Osteocyte (in vitro differentiated cells): ENCODE data around the gene TGFBR1. TPM values are rescaled to one million over a fixed set of nuclear protein-coding genes. Genes with fewer than 3 reads are reported as not detected.

Experiments
- DNase-seq: peaks from one replicate; pipeline ENCODE4 v3.0.0; 2021; ENCODE audit warnings: mixed read lengths; ENCODE audit not compliant: unreplicated experiment; ENCODE audit errors: extremely low spot score
- H3K27ac Mint-ChIP-seq: one replicate; pipeline ENCODE4 v1.8.0; 2021; ENCODE audit warnings: mild to moderate bottlenecking, mixed read lengths; ENCODE audit not compliant: unreplicated experiment
- H3K27me3 Mint-ChIP-seq: one replicate; pipeline ENCODE4 v1.8.0; 2021; ENCODE audit warnings: mixed read lengths; ENCODE audit not compliant: unreplicated experiment
- H3K36me3 Mint-ChIP-seq: one replicate; pipeline ENCODE4 v1.8.0; 2021; ENCODE audit warnings: mixed read lengths; ENCODE audit not compliant: unreplicated experiment
- H3K4me1 Mint-ChIP-seq: one replicate; pipeline ENCODE4 v1.8.0; 2021; ENCODE audit warnings: mixed read lengths; ENCODE audit not compliant: unreplicated experiment
- H3K4me3 Mint-ChIP-seq: one replicate; pipeline ENCODE4 v1.8.0; 2021; ENCODE audit warnings: mild to moderate bottlenecking, moderate library complexity, mixed read lengths; ENCODE audit not compliant: unreplicated experiment
- H3K9me3 Mint-ChIP-seq: one replicate; pipeline ENCODE4 v1.8.0; 2021; ENCODE audit warnings: mixed read lengths; ENCODE audit not compliant: unreplicated experiment
- total RNA-seq: library from RNA; stranded (reverse); gene quantifications from 2 replicates; pipeline ENCODE4 v1.2.1, GENCODE V29; 2021
- TF ChIP-seq, protein P1 (sequence below): fragments of 200-600 bp; sonication (generic); IDR thresholded peaks from 2 replicates; pipeline ENCODE4 v1.5.0; 2021; ENCODE audit warnings: antibody characterized with exemption, mild to moderate bottlenecking, moderate library complexity

Gene TGFBR1
- total RNA-seq, 1 donor from 2014 or later = 56.7 TPM

DNA sequence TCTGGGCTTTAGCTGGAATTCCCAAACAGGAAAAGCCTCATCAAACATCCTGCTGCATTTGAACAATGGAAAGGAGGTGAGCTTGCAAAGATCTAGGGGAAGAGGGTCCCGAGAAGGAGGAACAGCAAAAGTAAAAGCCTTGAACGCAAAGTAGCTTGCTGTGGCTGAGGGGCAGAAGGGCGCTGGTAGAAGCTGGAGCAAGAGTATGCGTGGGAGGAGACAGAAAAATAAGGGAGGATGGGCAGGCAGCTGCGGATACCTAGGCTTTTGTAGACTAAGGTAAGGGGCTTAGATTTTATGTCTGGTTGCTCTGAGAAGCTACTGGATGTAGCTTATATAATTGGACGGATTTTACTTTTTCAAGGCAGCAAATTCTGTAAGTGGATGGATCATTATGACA is 21.9 kb upstream of the TGFBR1 start:
- Mint-ChIP-seq H3K4me1 (peaks cover 18% of the 10 kb centered on the region), H3K36me3 (no peaks in the 10 kb centered on the region), H3K4me3 (no peak overlapping the region), H3K9me3 (no peaks in the 10 kb centered on the region), H3K27me3 (peaks cover 15% of the 10 kb centered on the region), H3K27ac (no peak overlapping the region)
- DNase-seq = no peak
- TF ChIP-seq, protein P1, sequence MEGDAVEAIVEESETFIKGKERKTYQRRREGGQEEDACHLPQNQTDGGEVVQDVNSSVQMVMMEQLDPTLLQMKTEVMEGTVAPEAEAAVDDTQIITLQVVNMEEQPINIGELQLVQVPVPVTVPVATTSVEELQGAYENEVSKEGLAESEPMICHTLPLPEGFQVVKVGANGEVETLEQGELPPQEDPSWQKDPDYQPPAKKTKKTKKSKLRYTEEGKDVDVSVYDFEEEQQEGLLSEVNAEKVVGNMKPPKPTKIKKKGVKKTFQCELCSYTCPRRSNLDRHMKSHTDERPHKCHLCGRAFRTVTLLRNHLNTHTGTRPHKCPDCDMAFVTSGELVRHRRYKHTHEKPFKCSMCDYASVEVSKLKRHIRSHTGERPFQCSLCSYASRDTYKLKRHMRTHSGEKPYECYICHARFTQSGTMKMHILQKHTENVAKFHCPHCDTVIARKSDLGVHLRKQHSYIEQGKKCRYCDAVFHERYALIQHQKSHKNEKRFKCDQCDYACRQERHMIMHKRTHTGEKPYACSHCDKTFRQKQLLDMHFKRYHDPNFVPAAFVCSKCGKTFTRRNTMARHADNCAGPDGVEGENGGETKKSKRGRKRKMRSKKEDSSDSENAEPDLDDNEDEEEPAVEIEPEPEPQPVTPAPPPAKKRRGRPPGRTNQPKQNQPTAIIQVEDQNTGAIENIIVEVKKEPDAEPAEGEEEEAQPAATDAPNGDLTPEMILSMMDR = no peak

DNA sequence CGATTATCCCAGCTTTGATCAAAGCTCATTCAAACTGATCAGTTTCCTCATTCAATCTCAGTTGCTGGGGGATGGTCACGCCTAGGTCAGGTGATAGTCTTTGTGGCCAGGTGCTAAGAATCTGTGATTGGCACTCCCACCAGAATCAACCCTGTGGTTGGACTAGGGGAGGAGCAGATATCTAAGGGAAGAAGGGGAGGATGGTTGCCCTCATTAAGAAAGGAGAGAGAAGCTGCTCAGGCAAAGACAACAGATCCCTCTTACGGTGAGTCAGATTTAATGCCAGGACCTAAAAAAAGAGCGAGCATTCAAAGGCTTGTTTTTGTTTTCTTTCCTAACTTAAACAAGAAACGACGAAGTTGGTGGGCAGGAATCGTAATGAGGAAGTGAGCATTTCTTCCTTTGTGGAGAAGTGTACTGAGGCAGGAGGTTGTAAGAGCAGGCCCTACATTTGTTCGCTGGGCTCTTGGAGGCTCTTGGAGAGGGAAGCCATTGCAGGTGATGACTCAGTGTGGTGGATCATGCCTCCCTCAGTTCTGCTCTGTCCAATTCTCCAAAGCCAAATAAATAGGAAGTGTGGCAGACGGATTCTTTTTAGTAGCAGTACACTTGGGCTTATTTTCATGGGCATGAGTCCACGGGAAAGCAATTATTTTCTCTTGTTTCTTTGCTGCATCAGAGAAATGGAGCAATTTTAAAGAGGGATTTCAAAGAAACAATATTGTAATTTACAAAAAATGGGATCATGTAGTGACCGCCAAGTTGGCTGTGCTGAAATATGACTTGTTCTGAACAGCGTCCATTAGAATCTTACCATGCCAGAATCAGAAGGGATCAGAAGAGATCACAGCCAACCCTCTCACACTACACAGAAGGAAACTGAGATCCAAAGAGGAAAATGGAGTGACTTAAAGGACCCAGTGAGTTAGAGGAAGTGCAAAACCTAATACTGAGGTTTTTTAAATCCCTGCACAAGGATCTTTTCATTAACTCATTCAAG is 18.7 kb upstream of the TGFBR1 start:
- H3K4me1 Mint-ChIP-seq = peaks cover 9% of the 10 kb centered on the region
- H3K36me3 Mint-ChIP-seq = peaks cover 1% of the 10 kb centered on the region
- H3K27ac Mint-ChIP-seq = peak overlapping the region; percentile 68
- no peaks in the 10 kb centered on the region for H3K9me3 Mint-ChIP-seq
- TF ChIP-seq, protein P1 = no peak
- H3K27me3 Mint-ChIP-seq = peaks cover 15% of the 10 kb centered on the region
- DNase-seq = peak; percentile 57
- H3K4me3 Mint-ChIP-seq = no peak overlapping the region

DNA sequence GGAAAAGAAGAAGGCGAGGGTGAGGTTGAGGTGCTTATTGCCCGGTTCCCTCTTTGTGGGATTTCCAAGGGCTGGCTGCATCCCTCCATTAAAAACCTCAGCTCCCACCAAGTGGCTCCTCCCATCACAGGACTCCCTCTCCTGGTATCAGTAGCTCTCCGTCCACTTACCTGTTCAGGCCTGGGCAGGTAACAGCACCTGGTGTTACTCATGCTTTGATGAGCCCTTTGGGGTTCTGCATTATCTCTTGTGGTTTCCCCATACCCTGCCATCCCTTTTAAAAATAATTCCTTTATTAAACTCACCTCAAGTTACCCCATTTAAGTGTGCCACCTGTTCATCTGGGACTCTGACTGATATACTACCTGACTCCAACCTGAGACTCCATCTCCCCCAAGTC is 17.5 kb upstream of the TGFBR1 start:
- DNase-seq = no peak
- TF ChIP-seq, protein P1 = no peak
- Mint-ChIP-seq H3K9me3 (no peaks in the 10 kb centered on the region), H3K27ac (no peak overlapping the region), H3K36me3 (peaks cover 2% of the 10 kb centered on the region), H3K4me3 (no peak overlapping the region), H3K27me3 (peaks cover 11% of the 10 kb centered on the region), H3K4me1 (peaks cover 9% of the 10 kb centered on the region)

DNA sequence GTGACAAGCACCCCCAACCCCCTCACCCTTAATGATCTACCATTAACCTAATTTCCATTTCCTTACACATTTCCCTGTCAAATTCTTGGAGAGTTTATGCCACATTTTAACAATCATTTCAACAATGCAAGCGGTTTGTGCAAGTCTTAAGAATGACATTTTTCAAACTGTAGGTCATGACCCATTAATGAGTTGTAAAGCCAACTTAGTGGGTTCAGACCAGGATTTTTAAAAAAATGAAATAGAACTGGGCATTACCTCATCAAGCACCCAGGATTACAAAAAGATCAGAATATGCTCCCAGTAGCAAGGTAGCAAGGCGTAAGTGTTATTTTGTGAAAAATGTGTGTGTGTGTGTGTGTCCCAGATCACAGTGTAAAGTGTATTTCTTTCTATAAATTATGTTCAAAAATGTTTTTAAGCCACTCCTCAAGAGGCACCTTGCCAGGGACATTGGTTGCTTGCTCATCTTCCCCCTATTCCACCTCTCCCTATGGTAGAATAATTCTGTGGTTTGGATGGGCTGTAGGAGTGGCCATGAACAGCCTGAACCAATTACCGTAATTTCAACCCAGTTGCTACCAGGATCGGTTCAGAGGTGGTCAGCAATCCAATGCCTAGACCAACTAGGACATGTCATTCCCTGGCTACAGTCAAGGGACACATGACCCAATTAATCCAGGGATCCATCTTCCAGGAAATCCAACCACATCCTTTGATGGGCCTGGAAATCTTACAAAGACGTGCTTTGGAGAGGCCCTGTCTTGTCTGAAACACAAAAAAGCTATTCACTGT is 14.4 kb upstream of the TGFBR1 start:
- TF ChIP-seq, protein P1 = no peak
- H3K4me1 Mint-ChIP-seq = peaks cover 9% of the 10 kb centered on the region
- no peak overlapping the region for H3K4me3 Mint-ChIP-seq
- peaks cover 5% of the 10 kb centered on the region for H3K27me3 Mint-ChIP-seq
- H3K9me3 Mint-ChIP-seq = no peaks in the 10 kb centered on the region
- H3K36me3 Mint-ChIP-seq = peaks cover 2% of the 10 kb centered on the region
- no peak for DNase-seq
- H3K27ac Mint-ChIP-seq = no peak overlapping the region
